K562 (cell line): Measurements from ENCODE around the gene ACHE. TPM values are rescaled to one million over a fixed set of nuclear protein-coding genes. Genes with fewer than 3 reads are reported as not detected.

Experiments
- ARHGAP35 ChIP-seq: fragments of 450-650 bp; IDR thresholded peaks from 2 replicates; pipeline ENCODE4 v1.6.1; 2018; ENCODE audit not compliant: partially characterized antibody
- ATF1 ChIP-seq, 2 experiments: fragments of 450-650 bp in 1 of 2; IDR thresholded peaks; 2 replicates each; pipeline ENCODE4 v1.6.1; 2016; ENCODE audit warnings: missing compliant biosample characterization in 1 of 2, missing genetic modification characterization in 1 of 2
- CBFA2T2 ChIP-seq: fragments of 450-650 bp; conservative IDR thresholded peaks from 2 replicates; pipeline ENCODE4 v1.6.1; 2017; ENCODE audit warnings: mild to moderate bottlenecking
- CBFB ChIP-seq: sonication (generic); formaldehyde crosslinking; IDR thresholded peaks from 2 replicates; pipeline ENCODE4 v1.4.0; 2020; ENCODE audit warnings: mild to moderate bottlenecking, missing genetic modification reagents
- CTCFL ChIP-seq: IDR thresholded peaks from 2 replicates; pipeline ENCODE4 v1.6.1; 2011; ENCODE audit warnings: borderline replicate concordance, low read depth, mild to moderate bottlenecking, moderate library complexity, low read length; ENCODE audit not compliant: insufficient read depth, poor library complexity, severe bottlenecking
- DACH1 ChIP-seq: fragments of 450-650 bp; IDR thresholded peaks from 2 replicates; pipeline ENCODE4 v1.6.1; 2018; ENCODE audit not compliant: partially characterized antibody
- DPF2 ChIP-seq: fragments of 450-650 bp; IDR thresholded peaks from 2 replicates; pipeline ENCODE4 v1.6.1; 2016
- FOXA3 ChIP-seq, 2 experiments: fragments of 450-650 bp in 1 of 2; sonication (generic) in 1 of 2; formaldehyde crosslinking; IDR thresholded peaks in 1 of 2; conservative IDR thresholded peaks in 1 of 2; 2 replicates each; pipeline versions ENCODE4 v1.4.0 to v1.8.0; 2020 to 2022; ENCODE audit warnings: mild to moderate bottlenecking in 2 of 2, missing genetic modification reagents in 1 of 2
- FOXM1 ChIP-seq, 2 experiments: fragments of 450-650 bp in 1 of 2; sonication (generic) in 1 of 2; formaldehyde crosslinking in 1 of 2; IDR thresholded peaks; 2 replicates each; pipeline versions ENCODE4 v1.6.1 to v1.9.0; 2017 to 2022; ENCODE audit warnings: low read depth in 2 of 2, mild to moderate bottlenecking in 2 of 2, missing genetic modification reagents in 1 of 2, moderate library complexity in 1 of 2
- HDAC3 ChIP-seq: fragments of 450-650 bp; IDR thresholded peaks from 2 replicates; pipeline ENCODE4 v1.6.1; 2018; ENCODE audit warnings: borderline replicate concordance, mild to moderate bottlenecking, moderate library complexity; ENCODE audit not compliant: partially characterized antibody
- HNRNPUL1 ChIP-seq: fragments of 200-400 bp; formaldehyde crosslinking; IDR thresholded peaks from 2 replicates; pipeline ENCODE4 v1.6.1; 2017; ENCODE audit warnings: low read length
- IFI16 ChIP-seq: fragments of 250-450 bp; sonication (Bioruptor Pico); IDR thresholded peaks from 2 replicates; pipeline ENCODE4 v2.1.2; 2022; ENCODE audit warnings: mild to moderate bottlenecking, inconsistent platforms
- KLF16 ChIP-seq: IDR thresholded peaks from 2 replicates; pipeline ENCODE4 v1.6.1; 2016; ENCODE audit warnings: antibody characterized with exemption
- MITF ChIP-seq: IDR thresholded peaks from 2 replicates; pipeline ENCODE4 v1.6.1; 2014; ENCODE audit warnings: antibody characterized with exemption
- NCOA6 ChIP-seq: fragments of 450-650 bp; IDR thresholded peaks from 2 replicates; pipeline ENCODE4 v1.6.1; 2017; ENCODE audit warnings: mild to moderate bottlenecking
- POLR3G ChIP-seq: IDR thresholded peaks from 2 replicates; pipeline ENCODE4 v1.6.1; 2011; ENCODE audit not compliant: insufficient read length, insufficient replicate concordance; ENCODE audit errors: extremely low read depth
- PTBP1 ChIP-seq: fragments of 200-400 bp; formaldehyde crosslinking; IDR thresholded peaks from 2 replicates; pipeline ENCODE4 v1.6.1; 2017; ENCODE audit warnings: low read depth, low read length
- RNF2 ChIP-seq: sonication (generic); IDR thresholded peaks from 2 replicates; pipeline ENCODE4 v1.6.1; 2016
- SAP30 ChIP-seq: fragments of 200-600 bp; sonication (generic); IDR thresholded peaks from 2 replicates; pipeline ENCODE4 v1.6.1; 2012; ENCODE audit warnings: borderline replicate concordance, low read depth, mild to moderate bottlenecking, moderate library complexity, low read length, control low read depth, inconsistent platforms; ENCODE audit not compliant: insufficient read depth, poor library complexity, severe bottlenecking
- SFPQ ChIP-seq: fragments of 200-400 bp; formaldehyde crosslinking; IDR thresholded peaks from 2 replicates; pipeline ENCODE4 v1.6.1; 2017; ENCODE audit warnings: mild to moderate bottlenecking, low read depth, low read length, moderate library complexity
- ZFP30 ChIP-seq: fragments of 250-450 bp; sonication (Bioruptor Pico); IDR thresholded peaks from 2 replicates; pipeline ENCODE4 v1.8.0; 2022; ENCODE audit warnings: moderate library complexity, mild to moderate bottlenecking, inconsistent platforms, borderline replicate concordance
- ZNF561 ChIP-seq: fragments of 450-650 bp; formaldehyde crosslinking; conservative IDR thresholded peaks from 2 replicates; pipeline ENCODE4 v1.4.0; 2020; ENCODE audit warnings: mild to moderate bottlenecking, moderate library complexity
- polyA plus RNA-seq, 8 experiments: library from polyadenylated mRNA; depleted of rRNA in 4 of 8; stranded (reverse) in 5 of 8; unstranded in 3 of 8; fragments of >200 nt; fragmentation: Nextera tagmentation in 2 of 8; fragmentation: Illumina TruSeq in 1 of 8; extraction: Ambion mirVana in 2 of 8; extraction: Trizol in 1 of 8; gene quantifications; 2 replicates each; pipeline versions ENCODE4 v1.2.1 to v1.2.3, GENCODE V29; 2011 to 2014; ENCODE audit warnings: inconsistent platforms in 1 of 8, missing spikeins in 1 of 8
- total RNA-seq, 7 experiments: library from RNA; depleted of rRNA in 6 of 7; stranded (reverse); fragments of >200 nt in 6 of 7; fragmentation: Illumina TruSeq in 2 of 7; extraction: Trizol in 2 of 7; gene quantifications; 2 replicates each; pipeline versions ENCODE4 v1.2.1 to v1.2.3, GENCODE V29; 2011 to 2021; ENCODE audit warnings: low replicate concordance in 1 of 7

Gene ACHE
- total and polyA plus RNA-seq, 9 of the 15 experiments (the other 6 are each of a cell fraction or from before 2014, with no cell fraction given) = 0.04 to 8.8 (median 1.9) TPM

GRCh38 chr7:100874577-100875355, 20.9 kb downstream of the ACHE start, which contains the start of gene SRRT (continued):
- TF ChIP-seq DACH1 (no peak), ZNF561 (peak; percentile 73; the same call in 1 of the 2 replicates), KLF16 (peak; percentile 76; the same call in 1 of the 2 replicates), SAP30 (no peak), CBFA2T2 (no peak), ARHGAP35 (peak; percentile 91), SFPQ (no peak), CTCFL (peak; percentile 69), ATF1 (CRISPR knock-in tag; IDR thresholded peaks at IDR 0.05) (no peak), ATF1 (tag; IDR thresholded peaks at IDR 0.05) (peak; percentile 80), MITF (no peak), DPF2 (no peak), NCOA6 (no peak), FOXM1 (IDR thresholded peaks at IDR 0.05; ENCODE audit: low read depth) (peak; percentile 89), FOXM1 (CRISPR knock-in tag; IDR thresholded peaks at IDR 0.05; ENCODE audit: low read depth) (no peak), RNF2 (peak; percentile 90), HDAC3 (no peak), HNRNPUL1 (no peak), POLR3G (no peak), ZFP30 (CRISPR knock-in tag) (no peak), CBFB (CRISPR knock-in tag) (0 out of 2 replicates have a peak, but pooled peaks have one; percentile 2), IFI16 (CRISPR knock-in tag) (no peak), PTBP1 (0 out of 2 replicates have a peak, but pooled peaks have one; percentile 16), FOXA3 (CRISPR knock-in tag; conservative IDR thresholded peaks at IDR 0.05 in 1 of 2, IDR thresholded peaks at IDR 0.05 in 1 of 2) (peak; percentile 29 to 37; a peak in 2 of 4 replicates)
